ENCODE data around the gene PRCP. TPM values are rescaled to one million over a fixed set of nuclear protein-coding genes. Genes with fewer than 3 reads are reported as not detected.

Gene PRCP
- total RNA-seq, 1 experiment from 2014 or later, result 25.1 TPM

- intact Hi-C loops (cut with micrococcal nuclease; ENCODE audit: unreplicated experiment), result no loop called here
- Histone ChIP-seq H3K36me3 (ENCODE audit: insufficient read depth, low read length, poor library complexity, severe bottlenecking) (no peaks in the 10 kb centered on the region), H3K27ac (ENCODE audit: low read depth, low read length, poor library complexity, severe bottlenecking) (no peak overlapping the region), H3K9me3 (ENCODE audit: low read depth, low read length, poor library complexity, severe bottlenecking) (no peaks in the 10 kb centered on the region), H3K27me3 (replicated peaks; ENCODE audit: insufficient read depth, low read depth, low read length, poor library complexity) (no peaks in the 10 kb centered on the region), H3K4me1 (ENCODE audit: insufficient read depth, low read length, poor library complexity, severe bottlenecking) (no peaks in the 10 kb centered on the region), H3K4me3 (ENCODE audit: low read depth, low read length, poor library complexity, severe bottlenecking) (no peak overlapping the region)
- no TSS peak for BruUV-seq (replicated peaks)
- ChIA-PET CTCF (no interaction called here), POLR2A (ENCODE audit: low non-redundant PET) (no interaction called here)
- no peak for DNase-seq (ENCODE audit: low spot score)
- TF ChIP-seq CTCF (conservative IDR thresholded peaks at IDR 0.05; ENCODE audit: low read depth, low read length) (no peak), EZH2 (IDR thresholded peaks at IDR 0.05; ENCODE audit: borderline replicate concordance, low read depth, low read length, poor library complexity, severe bottlenecking) (no peak)
These were observed 16.4 kb downstream of the PRCP start for GRCh38 chr11:82883853-82884252.

- H3K36me3 ChIP-seq (ENCODE audit: insufficient read depth, low read length, poor library complexity, severe bottlenecking), result no peaks in the 10 kb centered on the region
- DNase-seq (ENCODE audit: low spot score), result no peak
- no peaks in the 10 kb centered on the region for H3K27me3 ChIP-seq (replicated peaks; ENCODE audit: insufficient read depth, low read depth, low read length, poor library complexity)
- no peaks in the 10 kb centered on the region for H3K9me3 ChIP-seq (ENCODE audit: low read depth, low read length, poor library complexity, severe bottlenecking)
- TF ChIP-seq CTCF (conservative IDR thresholded peaks at IDR 0.05; ENCODE audit: low read depth, low read length) (no peak), EZH2 (IDR thresholded peaks at IDR 0.05; ENCODE audit: borderline replicate concordance, low read depth, low read length, poor library complexity, severe bottlenecking) (no peak)
- CTCF ChIA-PET, result no interaction called here
- POLR2A ChIA-PET (ENCODE audit: low non-redundant PET), result no interaction called here
- intact Hi-C loops (cut with micrococcal nuclease; ENCODE audit: unreplicated experiment), result no loop called here
- peaks cover 8% of the 10 kb centered on the region for H3K4me1 ChIP-seq (ENCODE audit: insufficient read depth, low read length, poor library complexity, severe bottlenecking)
- H3K27ac ChIP-seq (ENCODE audit: low read depth, low read length, poor library complexity, severe bottlenecking), result no peak overlapping the region
- H3K4me3 ChIP-seq (ENCODE audit: low read depth, low read length, poor library complexity, severe bottlenecking), result no peak overlapping the region
- BruUV-seq (replicated peaks), result no TSS peak
These were observed 25.3 kb downstream of the PRCP start for GRCh38 chr11:82874646-82875523.

GRCh38 chr11:82873919-82874333 is 26.3 kb downstream of the PRCP start:
- Histone ChIP-seq H3K27ac (ENCODE audit: low read depth, low read length, poor library complexity, severe bottlenecking) (no peak overlapping the region), H3K4me3 (ENCODE audit: low read depth, low read length, poor library complexity, severe bottlenecking) (no peak overlapping the region), H3K27me3 (replicated peaks; ENCODE audit: insufficient read depth, low read depth, low read length, poor library complexity) (no peaks in the 10 kb centered on the region), H3K4me1 (ENCODE audit: insufficient read depth, low read length, poor library complexity, severe bottlenecking) (peaks cover 8% of the 10 kb centered on the region), H3K9me3 (ENCODE audit: low read depth, low read length, poor library complexity, severe bottlenecking) (no peaks in the 10 kb centered on the region), H3K36me3 (ENCODE audit: insufficient read depth, low read length, poor library complexity, severe bottlenecking) (no peaks in the 10 kb centered on the region)
- peak; percentile 19 for DNase-seq (ENCODE audit: low spot score)
- BruUV-seq (replicated peaks), result no TSS peak
- POLR2A ChIA-PET (ENCODE audit: low non-redundant PET), result no interaction called here
- intact Hi-C loops (cut with micrococcal nuclease; ENCODE audit: unreplicated experiment), result no loop called here
- TF ChIP-seq CTCF (conservative IDR thresholded peaks at IDR 0.05; ENCODE audit: low read depth, low read length) (no peak), EZH2 (IDR thresholded peaks at IDR 0.05; ENCODE audit: borderline replicate concordance, low read depth, low read length, poor library complexity, severe bottlenecking) (no peak)
- CTCF ChIA-PET, result no interaction called here
